GM23338 (cell line): ENCODE results near the gene RBBP4. TPM values are rescaled to one million over a fixed set of nuclear protein-coding genes. Genes with fewer than 3 reads are reported as not detected.

ENCODE experiments used
- CREB1 ChIP-seq: fragments of 250-450 bp; sonication (Bioruptor Pico); IDR thresholded peaks from 2 replicates; pipeline ENCODE4 v1.5.0; 2020; ENCODE audit warnings: low read depth, mild to moderate bottlenecking, moderate library complexity
- EZH2 ChIP-seq: fragments of 200-600 bp; sonication (generic); IDR thresholded peaks from one replicate; pipeline ENCODE4 v1.8.0; 2017; ENCODE audit warnings: antibody characterized with exemption, mild to moderate bottlenecking, low read depth; ENCODE audit not compliant: unreplicated experiment
- EZH2phosphoT487 ChIP-seq: fragments of 200-600 bp; sonication (generic); IDR thresholded peaks from one replicate; pipeline ENCODE4 v1.8.1; 2018; ENCODE audit warnings: antibody characterized with exemption; ENCODE audit not compliant: unreplicated experiment
- JUNB ChIP-seq: IDR thresholded peaks from one replicate; pipeline ENCODE4 v1.6.1; 2016; ENCODE audit warnings: antibody characterized with exemption; ENCODE audit not compliant: unreplicated experiment
- STAT1 ChIP-seq: IDR thresholded peaks from one replicate; pipeline ENCODE4 v1.6.1; 2016; ENCODE audit warnings: antibody characterized with exemption; ENCODE audit not compliant: unreplicated experiment
- ZNF114 ChIP-seq: fragments of 250-450 bp; sonication (Bioruptor Pico); IDR thresholded peaks from 2 replicates; pipeline ENCODE4 v1.5.0; 2020; ENCODE audit warnings: mild to moderate bottlenecking, moderate library complexity
- polyA plus RNA-seq: library from polyadenylated mRNA; unstranded; fragments of >200 nt; fragmentation: Nextera tagmentation; extraction: Ambion mirVana; gene quantifications from 2 replicates; pipeline ENCODE4 v1.2.1, GENCODE V29; 2016
- total RNA-seq: library from RNA; depleted of rRNA; stranded (reverse); fragments of >200 nt; shearing (Covaris generic); gene quantifications from 2 replicates; pipeline ENCODE4 v1.2.3, GENCODE V29; 2014
- TF ChIP-seq, protein P1 (sequence below), 2 experiments: fragments of 200-600 bp in 1 of 2; sonication (generic) in 1 of 2; conservative IDR thresholded peaks; 2 replicates each; pipeline versions ENCODE4 v1.5.1 to v1.6.1; 2016 to 2017; ENCODE audit warnings: antibody characterized with exemption in 2 of 2, low read depth in 2 of 2, mild to moderate bottlenecking in 2 of 2, moderate library complexity in 1 of 2
- TF ChIP-seq, protein P2 (sequence below): fragments of 250-450 bp; sonication (Bioruptor Pico); IDR thresholded peaks from 2 replicates; pipeline ENCODE4 v1.5.0; 2020; ENCODE audit warnings: mild to moderate bottlenecking, moderate library complexity

Gene RBBP4
- total and polyA plus RNA-seq, 2 experiments from 2014 or later, result 262 to 312 TPM

DNA sequence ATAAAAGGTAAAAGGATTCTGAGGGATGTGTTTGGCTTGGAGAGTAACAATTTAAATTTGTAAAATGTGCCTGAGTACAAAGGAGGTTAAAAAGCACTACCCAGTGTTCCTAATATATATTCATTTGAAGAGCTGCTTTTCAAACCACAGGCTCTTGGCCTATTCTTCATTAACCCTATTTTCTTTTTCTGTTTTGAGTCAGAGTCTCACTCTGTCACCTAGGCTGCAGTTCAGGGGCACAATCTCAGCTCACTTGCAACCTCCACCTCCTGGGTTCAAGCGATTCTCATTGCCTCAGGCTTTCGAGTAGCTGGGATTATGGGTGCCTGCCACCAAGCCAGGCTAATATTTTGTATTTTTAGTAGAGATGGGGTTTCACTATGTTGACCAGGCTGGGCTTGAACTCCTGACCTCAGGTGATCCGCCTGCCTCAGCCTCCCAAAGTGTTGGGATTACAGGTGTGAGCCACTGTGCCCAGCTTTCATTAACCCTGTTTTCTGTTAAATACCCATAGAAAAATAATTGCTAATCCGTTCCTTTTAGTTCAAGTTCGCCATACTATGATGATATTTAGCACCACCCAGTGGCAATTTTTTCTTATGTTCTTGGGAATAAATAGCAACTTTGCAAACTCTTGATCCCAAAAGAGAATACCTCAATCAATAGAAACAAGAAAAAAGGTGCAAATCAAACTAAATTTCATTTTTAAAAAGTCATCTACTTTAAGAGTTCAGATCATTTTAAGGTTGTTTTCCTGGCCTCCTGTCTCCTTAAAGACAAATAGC is 31.1 kb upstream of the RBBP4 start (continued):
- TF ChIP-seq, protein P1, sequence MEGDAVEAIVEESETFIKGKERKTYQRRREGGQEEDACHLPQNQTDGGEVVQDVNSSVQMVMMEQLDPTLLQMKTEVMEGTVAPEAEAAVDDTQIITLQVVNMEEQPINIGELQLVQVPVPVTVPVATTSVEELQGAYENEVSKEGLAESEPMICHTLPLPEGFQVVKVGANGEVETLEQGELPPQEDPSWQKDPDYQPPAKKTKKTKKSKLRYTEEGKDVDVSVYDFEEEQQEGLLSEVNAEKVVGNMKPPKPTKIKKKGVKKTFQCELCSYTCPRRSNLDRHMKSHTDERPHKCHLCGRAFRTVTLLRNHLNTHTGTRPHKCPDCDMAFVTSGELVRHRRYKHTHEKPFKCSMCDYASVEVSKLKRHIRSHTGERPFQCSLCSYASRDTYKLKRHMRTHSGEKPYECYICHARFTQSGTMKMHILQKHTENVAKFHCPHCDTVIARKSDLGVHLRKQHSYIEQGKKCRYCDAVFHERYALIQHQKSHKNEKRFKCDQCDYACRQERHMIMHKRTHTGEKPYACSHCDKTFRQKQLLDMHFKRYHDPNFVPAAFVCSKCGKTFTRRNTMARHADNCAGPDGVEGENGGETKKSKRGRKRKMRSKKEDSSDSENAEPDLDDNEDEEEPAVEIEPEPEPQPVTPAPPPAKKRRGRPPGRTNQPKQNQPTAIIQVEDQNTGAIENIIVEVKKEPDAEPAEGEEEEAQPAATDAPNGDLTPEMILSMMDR (conservative IDR thresholded peaks at IDR 0.05; ENCODE audit: low read depth in 2 of 2), result no peak; a peak in 1 of 4 replicates
- TF ChIP-seq CREB1 (CRISPR knock-in tag), result no peak
- no peak for TF ChIP-seq EZH2
- TF ChIP-seq, protein P2, sequence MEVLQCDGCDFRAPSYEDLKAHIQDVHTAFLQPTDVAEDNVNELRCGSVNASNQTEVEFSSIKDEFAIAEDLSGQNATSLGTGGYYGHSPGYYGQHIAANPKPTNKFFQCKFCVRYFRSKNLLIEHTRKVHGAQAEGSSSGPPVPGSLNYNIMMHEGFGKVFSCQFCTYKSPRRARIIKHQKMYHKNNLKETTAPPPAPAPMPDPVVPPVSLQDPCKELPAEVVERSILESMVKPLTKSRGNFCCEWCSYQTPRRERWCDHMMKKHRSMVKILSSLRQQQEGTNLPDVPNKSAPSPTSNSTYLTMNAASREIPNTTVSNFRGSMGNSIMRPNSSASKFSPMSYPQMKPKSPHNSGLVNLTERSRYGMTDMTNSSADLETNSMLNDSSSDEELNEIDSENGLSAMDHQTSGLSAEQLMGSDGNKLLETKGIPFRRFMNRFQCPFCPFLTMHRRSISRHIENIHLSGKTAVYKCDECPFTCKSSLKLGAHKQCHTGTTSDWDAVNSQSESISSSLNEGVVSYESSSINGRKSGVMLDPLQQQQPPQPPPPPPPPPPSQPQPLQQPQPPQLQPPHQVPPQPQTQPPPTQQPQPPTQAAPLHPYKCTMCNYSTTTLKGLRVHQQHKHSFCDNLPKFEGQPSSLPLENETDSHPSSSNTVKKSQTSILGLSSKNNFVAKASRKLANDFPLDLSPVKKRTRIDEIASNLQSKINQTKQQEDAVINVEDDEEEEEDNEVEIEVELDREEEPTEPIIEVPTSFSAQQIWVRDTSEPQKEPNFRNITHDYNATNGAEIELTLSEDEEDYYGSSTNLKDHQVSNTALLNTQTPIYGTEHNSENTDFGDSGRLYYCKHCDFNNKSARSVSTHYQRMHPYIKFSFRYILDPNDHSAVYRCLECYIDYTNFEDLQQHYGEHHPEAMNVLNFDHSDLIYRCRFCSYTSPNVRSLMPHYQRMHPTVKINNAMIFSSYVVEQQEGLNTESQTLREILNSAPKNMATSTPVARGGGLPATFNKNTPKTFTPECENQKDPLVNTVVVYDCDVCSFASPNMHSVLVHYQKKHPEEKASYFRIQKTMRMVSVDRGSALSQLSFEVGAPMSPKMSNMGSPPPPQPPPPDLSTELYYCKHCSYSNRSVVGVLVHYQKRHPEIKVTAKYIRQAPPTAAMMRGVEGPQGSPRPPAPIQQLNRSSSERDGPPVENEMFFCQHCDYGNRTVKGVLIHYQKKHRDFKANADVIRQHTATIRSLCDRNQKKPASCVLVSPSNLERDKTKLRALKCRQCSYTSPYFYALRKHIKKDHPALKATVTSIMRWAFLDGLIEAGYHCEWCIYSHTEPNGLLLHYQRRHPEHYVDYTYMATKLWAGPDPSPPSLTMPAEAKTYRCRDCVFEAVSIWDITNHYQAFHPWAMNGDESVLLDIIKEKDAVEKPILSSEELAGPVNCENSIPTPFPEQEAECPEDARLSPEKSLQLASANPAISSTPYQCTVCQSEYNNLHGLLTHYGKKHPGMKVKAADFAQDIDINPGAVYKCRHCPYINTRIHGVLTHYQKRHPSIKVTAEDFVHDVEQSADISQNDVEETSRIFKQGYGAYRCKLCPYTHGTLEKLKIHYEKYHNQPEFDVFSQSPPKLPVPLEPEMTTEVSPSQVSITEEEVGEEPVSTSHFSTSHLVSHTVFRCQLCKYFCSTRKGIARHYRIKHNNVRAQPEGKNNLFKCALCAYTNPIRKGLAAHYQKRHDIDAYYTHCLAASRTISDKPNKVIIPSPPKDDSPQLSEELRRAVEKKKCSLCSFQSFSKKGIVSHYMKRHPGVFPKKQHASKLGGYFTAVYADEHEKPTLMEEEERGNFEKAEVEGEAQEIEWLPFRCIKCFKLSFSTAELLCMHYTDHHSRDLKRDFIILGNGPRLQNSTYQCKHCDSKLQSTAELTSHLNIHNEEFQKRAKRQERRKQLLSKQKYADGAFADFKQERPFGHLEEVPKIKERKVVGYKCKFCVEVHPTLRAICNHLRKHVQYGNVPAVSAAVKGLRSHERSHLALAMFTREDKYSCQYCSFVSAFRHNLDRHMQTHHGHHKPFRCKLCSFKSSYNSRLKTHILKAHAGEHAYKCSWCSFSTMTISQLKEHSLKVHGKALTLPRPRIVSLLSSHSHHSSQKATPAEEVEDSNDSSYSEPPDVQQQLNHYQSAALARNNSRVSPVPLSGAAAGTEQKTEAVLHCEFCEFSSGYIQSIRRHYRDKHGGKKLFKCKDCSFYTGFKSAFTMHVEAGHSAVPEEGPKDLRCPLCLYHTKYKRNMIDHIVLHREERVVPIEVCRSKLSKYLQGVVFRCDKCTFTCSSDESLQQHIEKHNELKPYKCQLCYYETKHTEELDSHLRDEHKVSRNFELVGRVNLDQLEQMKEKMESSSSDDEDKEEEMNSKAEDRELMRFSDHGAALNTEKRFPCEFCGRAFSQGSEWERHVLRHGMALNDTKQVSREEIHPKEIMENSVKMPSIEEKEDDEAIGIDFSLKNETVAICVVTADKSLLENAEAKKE (CRISPR knock-in tag), result no peak
- TF ChIP-seq STAT1, result no peak
- no peak for TF ChIP-seq EZH2phosphoT487
- no peak for TF ChIP-seq JUNB
- no peak for TF ChIP-seq ZNF114
